Transverse colon (tissue), 4 donors: Measurements from ENCODE around the gene ALPK3. TPM values are rescaled to one million over a fixed set of nuclear protein-coding genes. Genes with fewer than 3 reads are reported as not detected.
A peak's percentile ranks its signal among the peaks of the same experiment; 100 is the strongest.

Experiments used
- DNase-seq: peaks from one replicate; pipeline ENCODE4 v3.0.0-alpha.2; 2019
- H3K27ac ChIP-seq, 4 donors: fragments of 200-600 bp; sonication (generic); 2 replicates each; pipeline ENCODE4 v1.5.1; 2016 to 2018; ENCODE audit warnings: inconsistent platforms in 4 of 4
- H3K27me3 ChIP-seq: fragments of 200-600 bp; sonication (generic); 2 replicates; pipeline ENCODE4 v1.5.1; 2017; ENCODE audit warnings: inconsistent platforms
- H3K36me3 ChIP-seq, 4 donors: fragments of 200-600 bp; sonication (generic); 2 replicates each; pipeline ENCODE4 v1.5.1; 2017 to 2019; ENCODE audit warnings: inconsistent platforms in 4 of 4
- H3K4me1 ChIP-seq, 4 donors: fragments of 200-600 bp; sonication (generic); 2 replicates each; pipeline ENCODE4 v1.5.1; 2017 to 2020; ENCODE audit warnings: inconsistent platforms in 4 of 4
- H3K4me3 ChIP-seq, 4 donors: fragments of 200-600 bp; sonication (generic); 1 replicate in 1 of 4; 2 replicates in 3 of 4; pipeline versions ENCODE4 v1.5.1 to v1.6.1; 2017 to 2019; ENCODE audit warnings: inconsistent platforms in 4 of 4
- H3K9me3 ChIP-seq, 2 donors: fragments of 200-600 bp; sonication (generic); 2 replicates each; pipeline ENCODE4 v1.5.1; 2017 to 2019; ENCODE audit warnings: inconsistent platforms in 2 of 2
- CTCF ChIP-seq, 5 experiments: fragments of 200-600 bp in 3 of 5; fragments of 450-650 bp in 2 of 5; sonication (generic) in 3 of 5; IDR thresholded peaks; 1 replicate in 2 of 5; 2 replicates in 3 of 5; pipeline ENCODE4 v1.5.1; 2016 to 2017; ENCODE audit warnings: antibody characterized with exemption in 5 of 5, inconsistent platforms in 3 of 5, mild to moderate bottlenecking in 2 of 5, moderate library complexity in 1 of 5
- EP300 ChIP-seq: sonication (generic); formaldehyde crosslinking; IDR thresholded peaks from one replicate; pipeline ENCODE4 v1.6.1; 2017; ENCODE audit warnings: antibody characterized with exemption, low read depth
- POLR2A ChIP-seq: fragments of 450-650 bp; IDR thresholded peaks from one replicate; pipeline ENCODE4 v1.6.1; 2016; ENCODE audit warnings: antibody characterized with exemption, mild to moderate bottlenecking, moderate library complexity
- POLR2AphosphoS5 ChIP-seq, 3 donors: sonication (generic); formaldehyde crosslinking; IDR thresholded peaks; one replicate each; pipeline ENCODE4 v1.6.1; 2016; ENCODE audit warnings: antibody characterized with exemption in 3 of 3
- WGBS, 2 donors: methylation state at CpG; one replicate each; pipeline ENCODE4 v1.1.5; 2018; ENCODE audit warnings: low coverage in 1 of 2; 5-methylcytosine and 5-hydroxymethylcytosine counted together
- in situ Hi-C, 4 donors: fragments of 200-750 bp; cut with MboI; loops; one replicate each; pipeline versions ENCODE4 v1.15.0 to v1.15.1; 2017; ENCODE audit warnings: low sequenced_read_pairs in 3 of 4, low pct_ligation_motif_present in 1 of 4, low pct_unique_long_range_greater_than_20kb in 1 of 4
- intact Hi-C: fragments of 100-400 bp; cut with DNase I; formaldehyde crosslinking; loops from one replicate; pipeline ENCODE4 v1.15.1; 2023; ENCODE audit warnings: low total_unique reads
- total RNA-seq, 4 donors: library from RNA; depleted of rRNA; stranded (reverse); fragments of >200 nt; gene quantifications; one replicate each; pipeline ENCODE4 v1.1.0, GENCODE V29; 2016

Gene ALPK3
- total RNA-seq, 4 donors from 2014 or later, result 1.1 to 4.6 (median 2.8) TPM

GRCh38 chr15:84858231-84858630 is 41.1 kb downstream of the ALPK3 start:
- no peaks in the 10 kb centered on the region for H3K4me1 ChIP-seq
- 87% methylated on average over 11 of the region's 11 CpGs; no CpG with 5 or more reads in 1 of the 2 donors for WGBS, 2 donors
- intact Hi-C loops (no loop called here), in situ Hi-C loops (no loop called here)
- no peak overlapping the region for H3K4me3 ChIP-seq
- H3K27me3 ChIP-seq, result no peaks in the 10 kb centered on the region
- H3K36me3 ChIP-seq, result no peaks in the 10 kb centered on the region
- TF ChIP-seq CTCF (IDR thresholded peaks at IDR 0.05), result no peak
- DNase-seq, result no peak
- H3K9me3 ChIP-seq, result no peaks in the 10 kb centered on the region
- no peak overlapping the region for H3K27ac ChIP-seq

DNA sequence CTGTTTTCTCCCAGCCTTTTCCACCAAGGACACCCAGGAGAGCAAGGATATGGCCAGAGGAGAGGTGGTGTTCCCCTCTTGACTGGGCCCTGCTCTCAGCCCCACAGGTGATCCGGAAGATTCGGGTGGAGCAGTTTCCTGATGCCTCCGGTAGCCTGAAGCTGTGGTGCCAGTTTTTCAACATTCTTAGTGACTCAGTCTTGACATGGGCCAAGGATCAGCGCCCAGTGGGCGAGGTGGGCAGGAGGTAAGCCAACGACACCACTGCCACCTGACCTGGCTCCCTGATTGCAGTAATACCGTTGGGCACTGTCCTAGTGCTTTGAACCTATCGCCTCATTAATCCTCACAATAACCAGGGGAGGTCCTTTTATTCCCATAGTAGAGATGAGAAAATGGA is 42.0 kb downstream of the ALPK3 start:
- intact Hi-C loops, result no loop called here

GRCh38 chr15:84859651-84860050 is 42.5 kb downstream of the ALPK3 start:
- no peak overlapping the region for H3K27ac ChIP-seq
- intact Hi-C loops (no loop called here), in situ Hi-C loops (no loop called here)
- 100% methylated on average over 13 of the region's 15 CpGs; no CpG with 5 or more reads in 1 of the 2 donors for WGBS, 2 donors
- H3K27me3 ChIP-seq, result no peaks in the 10 kb centered on the region
- H3K4me3 ChIP-seq, result no peak overlapping the region
- DNase-seq, result no peak
- no peaks in the 10 kb centered on the region for H3K36me3 ChIP-seq
- TF ChIP-seq CTCF (IDR thresholded peaks at IDR 0.05) (no peak), EP300 (no peak), POLR2AphosphoS5 (IDR thresholded peaks at IDR 0.05) (no peak), POLR2A (no peak)
- H3K4me1 ChIP-seq, result no peaks in the 10 kb centered on the region
- no peaks in the 10 kb centered on the region for H3K9me3 ChIP-seq

More for the DNA sequence above, 42.0 kb downstream of the ALPK3 start:
- H3K27ac ChIP-seq, result no peak overlapping the region
- no peak for TF ChIP-seq POLR2A
- no peak for TF ChIP-seq POLR2AphosphoS5 (IDR thresholded peaks at IDR 0.05)
- TF ChIP-seq EP300, result no peak
- no peak for TF ChIP-seq CTCF (IDR thresholded peaks at IDR 0.05)
- no peaks in the 10 kb centered on the region for H3K36me3 ChIP-seq
- H3K4me1 ChIP-seq, result no peaks in the 10 kb centered on the region
- H3K9me3 ChIP-seq, result no peaks in the 10 kb centered on the region
- no peaks in the 10 kb centered on the region for H3K27me3 ChIP-seq
- DNase-seq, result peak; percentile 31
- WGBS, 2 donors, result 51% methylated on average over 8 of the region's 8 CpGs; no CpG with 5 or more reads in 1 of the 2 donors
- no peak overlapping the region for H3K4me3 ChIP-seq
- in situ Hi-C loops, result no loop called here

DNA sequence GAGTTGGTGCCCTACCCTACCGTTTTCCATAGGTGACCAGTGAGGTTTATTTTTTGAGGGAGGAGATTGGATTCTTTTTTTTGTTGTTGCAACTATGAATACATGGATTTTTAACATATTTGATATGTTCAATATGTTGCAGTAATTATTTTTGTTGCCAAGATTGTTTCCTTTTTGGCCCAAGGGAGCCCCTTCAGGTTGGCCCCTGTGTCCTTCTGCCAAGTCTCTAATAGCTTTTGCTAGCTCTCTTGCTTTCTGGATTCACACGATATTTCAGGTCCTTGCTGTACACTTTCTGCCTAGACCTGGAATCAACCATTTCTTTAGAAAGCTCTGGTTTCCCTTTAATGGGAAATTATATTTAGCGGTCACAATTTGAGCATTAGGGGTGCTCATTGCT is 44.6 kb downstream of the ALPK3 start:
- in situ Hi-C loops, result no loop called here
- intact Hi-C loops, result no loop called here
- H3K36me3 ChIP-seq, result no peaks in the 10 kb centered on the region

More for the DNA sequence above, 44.6 kb downstream of the ALPK3 start:
- H3K4me1 ChIP-seq, result no peaks in the 10 kb centered on the region
- DNase-seq, result no peak
- WGBS, 2 donors, result 91 to 92% methylated on average over 3 of the region's 3 CpGs
- H3K9me3 ChIP-seq, result no peaks in the 10 kb centered on the region
- TF ChIP-seq CTCF (IDR thresholded peaks at IDR 0.05), result no peak
- no peak for TF ChIP-seq EP300
- no peak for TF ChIP-seq POLR2AphosphoS5 (IDR thresholded peaks at IDR 0.05)
- no peak for TF ChIP-seq POLR2A
- H3K27me3 ChIP-seq, result no peaks in the 10 kb centered on the region
- no peak overlapping the region for H3K4me3 ChIP-seq
- no peak overlapping the region for H3K27ac ChIP-seq
